Renal pelvis (tissue), 4 donors: ENCODE results near the gene SWSAP1. TPM values are rescaled to one million over a fixed set of nuclear protein-coding genes. Genes with fewer than 3 reads are reported as not detected.
"Not testable (repeated sequence)": the region's sequence is repeated elsewhere in the genome, so short reads cannot be mapped to it uniquely, and the experiment has no call there.

ENCODE experiments used
- DNase-seq: peaks from one replicate; pipeline ENCODE4 v3.0.0-alpha.2; 2013
- polyA plus RNA-seq, 3 donors: library from polyadenylated mRNA; unstranded; fragments of 120-200 nt; gene quantifications; one replicate each; pipeline ENCODE4 v1.2.1, GENCODE V29; 2013; ENCODE audit not compliant: insufficient read length in 3 of 3

The SWSAP1 gene
- polyA plus RNA-seq, 3 donors: 3.8 to 4.1 (median 3.8) TPM

DNA sequence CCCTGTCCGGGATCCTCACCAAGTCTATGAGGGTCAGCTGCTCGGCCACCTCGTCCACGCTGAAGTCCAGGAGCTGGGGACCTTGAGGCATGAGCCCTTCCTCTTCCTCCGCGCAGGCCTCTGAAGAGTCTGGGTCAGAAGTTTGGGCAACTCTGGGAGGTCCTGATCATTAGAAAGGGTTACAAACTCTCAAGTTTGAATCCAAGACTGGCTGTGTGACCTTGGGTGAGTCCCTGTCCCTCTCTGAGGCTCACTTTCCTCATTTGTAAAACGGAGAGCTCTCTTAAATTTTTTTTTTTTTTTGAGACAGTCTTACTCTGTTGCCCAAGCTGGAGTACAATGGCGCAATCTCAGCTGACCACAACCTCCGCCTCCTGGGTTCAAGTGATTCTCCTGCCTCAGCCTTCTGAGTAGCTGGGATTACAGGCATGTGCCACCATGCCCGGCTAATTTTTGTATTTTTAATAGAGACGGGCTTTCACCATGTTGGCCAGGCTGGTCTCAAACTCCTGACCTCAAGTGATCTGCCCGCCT, 32.3 kb downstream of the SWSAP1 start:
- DNase-seq: not testable (repeated sequence)

DNA sequence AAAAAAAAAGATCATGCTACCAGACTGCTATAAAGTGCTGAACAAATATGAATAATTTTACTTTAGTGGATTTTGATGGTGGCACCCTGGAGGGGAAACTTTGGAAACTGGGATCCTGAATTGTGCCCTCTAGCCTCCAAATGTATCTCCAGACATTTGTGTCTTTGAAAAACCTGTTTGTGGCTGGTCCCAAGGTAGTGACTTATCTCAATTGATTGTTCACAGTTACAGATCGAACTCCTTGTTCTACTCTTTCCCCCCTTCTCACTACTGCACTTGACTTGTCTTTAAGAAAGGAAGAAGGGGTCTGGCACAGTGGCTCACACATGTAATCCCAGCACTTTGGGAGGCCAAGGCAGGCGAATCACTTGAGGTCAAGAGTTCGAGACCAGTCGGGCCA, 34.1 kb downstream of the SWSAP1 start:
- no peak for DNase-seq

DNA sequence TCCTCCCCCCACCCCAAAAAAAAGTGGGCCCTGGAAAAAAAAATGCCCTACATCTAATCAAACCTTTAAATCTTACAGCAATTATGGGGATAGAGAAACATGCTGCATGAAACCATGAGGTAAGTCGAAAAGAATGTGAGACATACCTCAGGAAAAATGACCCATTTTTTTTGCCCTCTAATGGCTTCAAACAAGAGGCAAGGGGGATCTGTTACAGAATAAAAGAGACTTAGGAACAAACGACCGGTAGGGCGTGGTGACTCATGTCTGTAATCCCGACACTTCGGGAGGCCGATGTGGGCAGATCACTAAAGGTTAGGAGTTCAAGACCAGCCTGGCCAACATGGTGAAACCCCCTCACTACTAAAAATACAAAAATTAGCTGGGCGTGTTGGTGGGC, 36.2 kb downstream of the SWSAP1 start:
- no peak for DNase-seq

DNA sequence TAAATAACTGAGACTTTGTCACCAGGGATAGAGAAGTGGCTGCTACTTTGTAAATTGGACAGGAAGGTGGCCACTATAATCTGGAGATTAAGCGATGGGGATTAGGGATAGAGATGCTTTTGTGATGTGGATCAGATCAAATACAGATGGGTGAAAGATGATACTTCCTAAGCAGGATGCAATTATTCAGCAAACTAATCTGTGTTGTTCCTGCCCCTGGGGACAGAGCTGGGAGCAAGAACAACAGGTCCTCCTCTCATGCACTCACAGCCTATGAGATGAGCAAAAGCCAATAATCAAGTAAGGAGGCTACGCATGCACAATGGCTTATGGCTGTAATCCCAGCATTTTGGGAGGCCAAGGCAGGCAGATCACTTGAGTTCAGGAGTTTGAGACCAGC, 40.1 kb downstream of the SWSAP1 start:
- DNase-seq: no peak

DNA sequence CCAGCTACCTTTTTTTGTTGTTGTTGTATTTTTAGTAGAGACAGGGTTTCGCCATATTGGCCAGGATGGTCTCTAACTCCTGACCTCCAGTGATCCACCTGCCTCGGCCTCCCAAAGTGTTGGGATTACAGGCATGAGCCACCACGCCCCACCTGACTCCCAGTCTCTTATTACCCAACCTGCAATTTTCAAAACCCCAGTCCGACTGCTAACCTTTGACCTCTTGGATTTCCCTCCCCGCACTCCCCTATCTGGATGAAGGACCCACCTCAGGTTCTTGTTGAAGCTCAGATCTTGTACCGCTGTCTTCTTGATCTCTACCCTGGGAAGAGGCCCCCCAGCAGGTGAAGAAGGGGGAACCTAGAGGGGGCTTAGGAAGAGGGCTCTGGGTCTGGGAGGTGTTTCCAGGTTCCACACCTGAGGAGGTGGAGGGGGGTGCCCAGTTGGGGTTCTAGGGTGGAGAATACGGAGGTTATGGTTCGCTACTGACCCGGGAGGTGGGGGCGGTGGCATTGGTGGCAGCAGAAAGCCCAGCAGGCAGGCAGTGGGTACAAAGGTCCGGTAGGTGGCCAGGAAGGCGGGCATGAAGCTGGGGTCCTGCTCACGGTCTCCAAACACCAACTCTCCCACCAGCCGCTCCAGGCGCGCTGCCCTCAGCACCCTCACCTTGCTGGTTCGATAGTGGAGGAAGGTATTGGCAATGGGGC, 42.0 kb downstream of the SWSAP1 start:
- DNase-seq: no peak

DNA sequence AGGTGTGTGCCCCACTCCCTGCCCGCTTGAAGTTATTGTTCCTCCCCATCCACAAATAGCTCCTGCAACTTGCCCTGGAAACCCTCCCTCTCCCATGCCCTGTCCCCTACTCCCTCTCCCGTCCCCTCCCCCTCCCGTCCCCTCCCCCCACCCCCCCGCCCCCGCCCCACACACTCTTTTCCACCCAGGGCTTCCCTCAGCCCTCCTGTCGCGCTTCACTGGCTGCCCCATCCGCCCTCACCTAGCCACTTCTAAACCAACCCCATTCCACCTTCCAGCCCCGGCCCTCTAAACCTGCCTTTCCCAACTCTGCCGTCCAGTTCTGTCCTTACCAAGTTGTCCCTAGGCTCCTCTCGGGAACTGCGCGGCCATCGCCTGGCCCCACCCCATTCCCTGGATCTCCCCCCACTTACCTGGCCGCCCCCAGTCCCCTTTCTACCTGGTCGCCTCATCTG, 43.7 kb downstream of the SWSAP1 start:
- no peak for DNase-seq

DNA sequence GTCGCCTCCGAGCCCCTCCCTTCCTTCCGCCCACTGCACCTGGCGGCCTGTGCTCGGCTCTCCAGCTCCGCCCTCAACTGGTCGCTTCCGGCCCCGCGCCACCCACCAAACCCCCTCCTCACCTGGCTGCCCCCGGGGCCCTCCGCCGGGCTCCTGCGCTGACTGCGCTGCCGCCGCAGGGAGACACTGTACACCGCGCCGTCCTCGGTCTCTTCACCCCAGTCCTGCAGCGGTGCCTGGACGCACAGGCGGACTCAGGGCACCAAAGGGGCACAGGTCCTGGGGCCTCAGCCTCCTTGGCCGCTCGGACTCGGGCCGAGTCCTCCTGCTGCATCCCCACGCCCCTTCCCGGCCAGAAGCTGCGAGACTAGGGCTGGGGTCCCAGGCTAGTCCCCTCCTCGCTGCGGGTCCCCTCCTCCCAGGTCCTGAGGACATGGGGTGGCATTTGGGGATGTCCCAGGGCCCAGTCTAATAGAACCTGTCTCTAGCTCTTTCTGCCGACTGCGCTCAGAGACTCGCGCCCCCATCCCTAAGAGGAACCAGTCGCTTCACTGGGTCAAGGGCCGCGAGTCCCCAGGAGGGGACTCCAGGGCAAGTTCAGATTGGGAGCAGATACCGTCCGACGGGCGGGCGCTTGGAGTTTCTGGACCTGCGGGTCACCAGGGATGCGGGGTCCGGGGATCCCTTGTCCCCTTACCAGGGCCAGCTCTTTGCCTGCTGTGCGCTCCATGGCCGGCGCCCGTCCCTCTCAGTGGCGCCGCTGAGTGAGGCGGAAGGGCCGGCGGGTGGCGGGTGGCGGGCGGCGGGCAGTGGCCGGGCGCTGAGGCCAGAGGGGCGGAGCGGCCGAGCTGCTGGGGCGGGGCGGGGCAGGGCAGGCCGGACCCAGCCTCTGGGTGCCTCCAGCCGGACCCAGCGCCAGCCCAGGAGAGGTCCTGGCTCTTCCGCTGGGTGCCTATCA, 44.4 kb downstream of the SWSAP1 start, which contains the start of gene RGL3:
Gene RGL3, minus strand, starts transcription at position 766 of the 958 bp plus-strand sequence. Its CDS starts 36 bp downstream, at position 730.
- peak; percentile 70 for DNase-seq

DNA sequence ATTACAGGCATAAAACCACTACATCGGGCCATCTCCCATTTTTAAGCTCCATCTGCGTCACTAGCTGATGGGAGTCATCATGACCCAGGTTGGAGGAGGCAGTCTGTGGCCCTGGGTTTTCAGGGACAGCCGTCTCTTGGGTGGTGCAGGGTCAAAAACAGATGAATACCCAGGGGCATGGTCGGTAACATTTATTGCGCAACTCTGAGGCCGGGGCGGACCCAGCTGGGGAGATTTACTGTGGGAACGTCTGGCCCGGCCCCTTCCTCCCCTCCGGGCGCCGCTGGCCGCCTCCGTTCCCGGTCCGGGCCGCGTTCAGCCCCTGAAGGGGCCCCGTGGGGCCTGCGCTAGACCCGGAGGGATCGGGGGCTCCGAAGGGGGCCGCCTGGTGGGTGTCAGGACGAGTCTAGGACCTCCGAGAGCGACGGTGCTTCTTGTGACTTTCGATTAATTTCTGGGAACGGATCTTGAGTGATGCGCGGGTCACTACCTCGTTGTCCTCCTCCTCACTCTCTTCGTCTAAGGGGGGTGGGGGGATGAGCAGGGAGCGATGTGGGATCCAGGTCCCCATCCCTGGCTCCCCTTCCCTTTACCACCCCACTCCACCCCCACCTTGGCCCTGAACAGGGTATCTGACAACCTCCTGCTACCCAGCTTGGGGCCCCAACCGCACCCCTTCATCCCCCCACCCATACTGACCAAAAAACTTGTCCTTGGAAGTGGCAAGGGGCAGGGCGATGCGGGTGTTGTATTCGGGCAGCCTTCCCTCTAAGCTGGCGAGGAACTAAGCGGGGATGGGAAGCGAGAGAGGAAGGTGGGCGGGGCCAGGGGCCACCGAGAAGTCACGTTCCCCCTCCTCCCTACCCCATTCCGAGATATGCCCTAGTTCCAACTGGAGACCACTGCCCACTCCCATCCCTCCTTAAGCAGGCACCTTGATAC, 46.2 kb downstream of the SWSAP1 start:
- DNase-seq: no peak

DNA sequence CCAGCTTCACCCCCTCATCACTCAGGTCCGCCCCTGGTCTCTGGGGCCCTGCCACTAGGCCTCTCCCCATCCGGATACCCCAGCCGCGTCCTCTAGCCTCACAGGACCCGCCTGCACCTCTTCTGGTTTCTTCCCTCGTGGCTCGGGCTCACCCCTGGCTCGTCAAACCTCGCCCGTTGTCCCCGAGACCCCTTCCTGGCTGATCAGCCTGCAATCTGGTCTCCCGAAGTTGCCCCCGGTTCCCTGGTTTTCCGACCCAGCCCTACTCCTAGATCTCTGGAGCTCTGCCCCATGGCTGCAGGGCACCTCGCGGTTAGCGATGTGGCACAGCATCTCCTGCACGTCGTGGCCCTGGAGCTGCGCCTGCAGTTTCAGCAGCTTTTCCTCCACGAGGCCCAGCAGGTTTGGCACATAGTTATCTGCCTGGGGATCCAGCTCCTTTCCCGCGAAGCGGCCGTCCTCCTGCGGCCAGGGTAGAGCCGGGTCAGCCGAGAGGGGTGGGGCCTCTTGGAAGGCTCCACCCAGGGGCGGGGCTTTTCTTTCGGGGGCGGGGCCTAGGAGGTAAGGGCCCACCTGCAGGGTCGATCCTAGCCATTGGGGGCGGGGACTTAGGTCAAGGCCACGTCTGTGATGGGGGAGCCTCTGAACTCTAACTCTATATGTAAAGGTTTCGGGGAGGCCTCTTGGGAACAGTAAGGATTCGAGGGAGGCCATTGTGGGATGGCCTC, 47.1 kb downstream of the SWSAP1 start:
- no peak for DNase-seq

DNA sequence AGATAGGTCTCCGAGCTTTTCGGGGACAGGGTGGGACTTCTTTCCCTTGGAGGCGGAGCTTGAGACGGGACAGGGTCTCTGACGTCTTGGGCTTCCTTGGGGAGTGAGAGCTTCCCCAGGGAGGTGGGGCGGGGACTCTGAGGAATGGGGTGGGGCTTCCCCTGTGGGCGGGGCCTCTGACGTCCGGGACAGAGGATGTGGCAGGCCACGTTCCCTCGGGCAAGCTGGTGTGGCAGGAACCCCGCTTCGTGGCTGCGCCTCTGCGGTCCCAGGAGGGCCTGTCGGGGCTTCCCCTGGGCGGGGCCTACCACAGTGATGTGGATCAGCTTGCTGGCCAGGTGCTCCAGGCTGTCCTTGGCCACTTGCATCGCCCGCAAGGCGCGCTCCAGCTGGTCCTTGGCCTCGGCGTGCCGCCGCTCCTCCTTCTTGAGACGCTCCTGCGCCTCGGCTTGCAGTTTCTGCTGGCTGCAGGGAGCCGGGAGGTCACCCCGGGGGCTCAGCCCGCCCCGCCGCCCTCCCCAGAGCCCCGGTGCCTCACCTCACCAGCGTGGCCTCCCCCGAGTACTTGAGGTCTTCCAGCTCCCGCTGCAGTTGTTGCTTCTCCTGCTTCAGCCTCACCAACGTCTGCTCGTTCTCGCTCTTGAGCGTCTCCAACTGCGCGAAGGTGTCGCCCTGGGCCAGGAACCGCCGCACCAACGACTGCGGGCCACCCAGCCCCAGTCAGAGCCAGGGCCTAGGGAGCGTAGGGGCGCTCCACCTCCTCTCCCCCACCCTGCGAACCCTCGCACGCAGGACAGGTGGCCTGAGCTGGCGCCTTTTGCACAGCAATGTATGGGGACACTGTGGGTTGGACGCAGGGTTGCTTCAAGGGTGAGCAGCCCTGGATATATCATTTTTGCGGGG, 47.9 kb downstream of the SWSAP1 start:
- DNase-seq: no peak

DNA sequence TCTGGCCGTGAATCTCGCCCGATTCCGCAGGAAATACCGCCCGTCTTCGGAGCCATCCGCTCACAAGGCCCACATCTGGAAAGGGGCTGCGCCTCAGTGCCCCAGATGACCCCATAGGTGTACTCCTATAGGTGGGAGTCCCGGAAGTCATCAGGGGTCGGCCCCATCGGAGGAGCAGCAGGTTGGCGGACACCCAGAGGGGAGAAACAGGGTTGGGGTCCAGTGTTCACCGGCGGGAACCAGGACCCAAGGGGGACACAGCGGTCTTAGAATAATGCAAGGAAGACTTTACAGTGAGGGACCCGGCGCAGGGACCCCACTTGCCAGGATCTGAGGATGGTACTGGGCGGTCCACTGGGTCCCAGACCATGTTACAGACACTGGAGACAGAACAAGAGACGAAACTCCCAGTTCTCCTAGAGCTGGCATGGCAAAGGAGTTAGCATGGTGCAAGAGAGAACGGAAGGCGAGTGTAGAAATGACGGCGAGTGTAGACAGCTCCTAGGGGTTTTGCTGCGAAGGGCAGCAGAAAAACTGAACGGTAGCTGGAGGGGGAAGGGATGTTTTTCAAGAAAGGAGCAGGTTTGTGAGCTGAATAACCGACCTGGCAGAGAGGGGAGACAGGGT, 48.8 kb downstream of the SWSAP1 start:
- DNase-seq: no peak

DNA sequence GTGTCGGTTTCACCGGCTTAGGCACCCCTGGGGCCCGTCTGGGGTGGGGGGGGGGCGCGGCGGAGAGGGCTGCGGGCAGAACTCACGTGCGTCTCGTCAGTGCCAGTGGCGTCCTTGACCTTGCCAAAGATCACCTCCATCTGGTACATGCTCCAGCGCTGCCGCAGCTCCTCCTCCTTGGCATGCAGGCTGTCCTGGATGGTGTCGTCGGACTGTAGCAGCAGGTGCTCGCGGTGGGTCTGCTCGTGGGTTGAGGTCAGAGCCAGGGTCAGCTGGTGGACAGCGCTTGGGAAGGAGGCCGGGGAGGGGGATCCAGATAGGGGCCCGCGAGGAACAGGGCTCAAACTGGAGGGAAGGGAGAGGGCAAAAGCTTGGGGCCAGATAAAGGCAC, 49.3 kb downstream of the SWSAP1 start:
- DNase-seq: no peak

Other genes with a start within 250 kb of the SWSAP1 start
- gene SPC24, start 218.9 kb upstream of the SWSAP1 start, polyA plus RNA-seq: 10 to 100 TPM; 15.4 to 20.5 (median 19.9) TPM
- gene KANK2, start 177.1 kb upstream of the SWSAP1 start, polyA plus RNA-seq: 100 to 1,000 TPM; 117 to 125 (median 124) TPM
- under 1 TPM; 0.19 to 0.96 (median 0.74) TPM for gene ANGPTL8, start 135.0 kb upstream of the SWSAP1 start, polyA plus RNA-seq
- 10 to 100 TPM; 49.6 to 69.8 (median 67.7) TPM for gene DOCK6, start 112.1 kb upstream of the SWSAP1 start, polyA plus RNA-seq
- not detected for gene TSPAN16, start 78.5 kb upstream of the SWSAP1 start, polyA plus RNA-seq
- 10 to 100 TPM; 16.8 to 18.1 (median 17.3) TPM for gene RAB3D, start 35.0 kb upstream of the SWSAP1 start, polyA plus RNA-seq
- 100 to 1,000 TPM; 144 to 158 (median 156) TPM for gene TMEM205, start 28.4 kb upstream of the SWSAP1 start, polyA plus RNA-seq
- gene CCDC159, start 28.1 kb upstream of the SWSAP1 start, polyA plus RNA-seq: 10 to 100 TPM; 25.6 to 38.3 (median 33.2) TPM
- 10 to 100 TPM; 13.6 to 16.0 (median 15.9) TPM for gene PLPPR2, start 19.2 kb upstream of the SWSAP1 start, polyA plus RNA-seq
- gene EPOR, start 9.6 kb downstream of the SWSAP1 start, polyA plus RNA-seq: 10 to 100 TPM; 23.7 to 39.3 (median 36.7) TPM
- 100 to 1,000 TPM in 2 of 3 donors, 10 to 100 TPM in 1; 67.6 to 137 (median 119) TPM for gene RGL3, start 44.6 kb downstream of the SWSAP1 start, polyA plus RNA-seq
- gene ODAD3, start 60.5 kb downstream of the SWSAP1 start, polyA plus RNA-seq: 1 to 10 TPM; 2.0 to 2.3 (median 2.1) TPM
- 100 to 1,000 TPM; 325 to 395 (median 363) TPM for gene PRKCSH, start 61.0 kb downstream of the SWSAP1 start, polyA plus RNA-seq
- under 1 TPM; 0.12 to 0.47 (median 0.34) TPM for gene ELAVL3, start 106.4 kb downstream of the SWSAP1 start, polyA plus RNA-seq
- gene ZNF653, start 131.2 kb downstream of the SWSAP1 start, polyA plus RNA-seq: 10 to 100 TPM; 10.4 to 11.2 (median 11.0) TPM
- 10 to 100 TPM; 41.8 to 49.0 (median 46.3) TPM for gene ECSIT, start 154.5 kb downstream of the SWSAP1 start, polyA plus RNA-seq
- gene CNN1, start 164.2 kb downstream of the SWSAP1 start, polyA plus RNA-seq: 1 to 10 TPM; 3.3 to 4.7 (median 4.5) TPM
- gene ELOF1, start 184.6 kb downstream of the SWSAP1 start, polyA plus RNA-seq: 10 to 100 TPM; 54.3 to 58.0 (median 57.1) TPM
- 10 to 100 TPM; 12.8 to 14.9 (median 13.4) TPM for gene ACP5, start 203.0 kb downstream of the SWSAP1 start, polyA plus RNA-seq
- gene ZNF627, start 222.8 kb downstream of the SWSAP1 start, polyA plus RNA-seq: 10 to 100 TPM; 39.3 to 43.3 (median 40.8) TPM